GM18498 (cell line): Measurements from ENCODE around the gene VGLL4.

ENCODE experiments used
- ATAC-seq: cut with Tn5 transposase; IDR thresholded peaks from one replicate; pipeline ENCODE4 v1.9.1; 2021; ENCODE audit warnings: mild to moderate bottlenecking, moderate library complexity; ENCODE audit not compliant: unreplicated experiment

VGLL4 gene

DNA sequence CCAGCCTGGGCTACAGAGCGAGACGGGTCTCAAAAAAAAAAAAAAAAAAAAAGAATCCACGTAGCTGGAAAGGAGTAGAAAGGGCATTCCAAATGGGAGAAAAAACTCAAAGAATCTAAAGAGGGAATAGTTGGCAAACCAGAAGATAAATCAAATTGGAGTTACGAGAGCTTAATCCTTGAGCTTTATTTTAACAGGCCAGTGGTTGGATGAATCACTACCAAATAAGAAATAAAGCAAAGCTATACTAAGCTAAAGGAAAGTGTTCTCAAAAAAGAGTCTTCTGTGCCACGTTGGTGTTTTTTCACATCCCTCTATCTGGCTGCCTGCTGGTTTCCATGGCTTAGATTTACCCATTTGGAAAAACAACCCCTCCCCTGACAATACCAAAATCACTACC is 14.0 kb downstream of the VGLL4 start:
- ATAC-seq = no peak

DNA sequence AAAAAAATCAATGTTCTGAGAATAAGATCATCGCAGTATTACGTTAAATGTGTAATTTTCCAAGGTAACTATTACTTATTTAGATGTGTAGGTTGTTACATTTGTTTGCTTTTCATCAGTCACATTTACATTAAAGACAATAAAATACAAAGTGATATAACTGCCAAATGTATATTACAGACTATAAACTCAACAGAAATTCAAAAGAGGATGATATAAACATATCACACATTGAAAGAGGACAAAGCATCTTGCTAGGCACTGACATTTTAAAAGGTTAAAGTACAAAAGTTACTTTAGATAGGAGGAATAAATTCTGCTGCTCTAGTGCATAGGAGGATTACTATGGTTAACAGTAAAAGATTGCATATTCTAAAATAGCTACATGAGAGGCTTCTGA is 16.1 kb downstream of the VGLL4 start:
- ATAC-seq = no peak

DNA sequence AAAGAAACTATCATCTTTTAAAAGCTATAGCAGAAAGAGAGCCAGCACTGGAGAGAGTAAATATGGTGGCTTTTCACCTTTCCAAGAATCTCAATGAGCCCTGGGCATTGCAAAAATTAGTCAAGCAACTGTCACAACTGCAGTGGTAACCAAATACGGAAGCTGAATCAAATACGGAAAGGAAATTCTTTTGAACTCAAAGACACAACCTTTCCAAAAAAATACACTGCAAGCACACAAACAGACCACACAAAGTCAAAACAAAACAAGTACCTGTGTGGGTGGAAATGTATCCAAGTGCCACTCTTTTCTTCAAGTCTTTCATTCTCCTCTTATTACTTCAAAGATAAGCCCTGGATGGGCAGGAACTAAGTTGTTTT is 17.6 kb downstream of the VGLL4 start:
- no peak for ATAC-seq

DNA sequence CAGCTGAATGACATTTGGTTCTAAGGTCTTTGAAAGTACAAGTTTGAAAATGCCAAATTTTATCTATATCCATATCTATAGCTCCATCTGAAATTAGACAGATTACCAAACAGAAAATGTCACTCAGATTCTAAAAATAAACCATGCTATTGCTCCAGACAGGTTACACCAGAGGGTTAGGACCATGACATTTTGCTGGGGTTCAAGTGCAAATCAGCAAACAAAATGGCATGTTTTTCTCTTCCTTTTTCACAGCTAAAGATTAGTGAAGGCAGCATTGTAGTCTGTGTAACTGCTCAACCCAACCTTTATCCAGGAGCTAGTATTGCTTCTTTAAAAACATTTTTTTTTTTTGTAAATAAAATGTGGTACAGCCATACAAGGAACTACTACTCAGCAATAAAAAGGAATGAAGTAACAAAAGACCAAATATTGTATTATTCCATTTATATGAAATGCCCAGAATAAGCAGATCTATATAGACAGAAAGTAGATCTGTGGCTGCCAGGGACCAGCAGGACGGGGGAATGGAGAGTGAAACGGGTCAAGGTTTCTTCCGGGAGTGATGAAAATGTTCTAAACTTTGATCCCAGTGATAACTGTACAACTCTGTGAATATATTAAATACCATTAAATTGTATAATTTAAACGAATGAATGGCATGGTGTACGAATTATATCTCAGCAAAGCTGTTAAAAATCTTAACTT is 18.2 kb downstream of the VGLL4 start:
- no peak for ATAC-seq

DNA sequence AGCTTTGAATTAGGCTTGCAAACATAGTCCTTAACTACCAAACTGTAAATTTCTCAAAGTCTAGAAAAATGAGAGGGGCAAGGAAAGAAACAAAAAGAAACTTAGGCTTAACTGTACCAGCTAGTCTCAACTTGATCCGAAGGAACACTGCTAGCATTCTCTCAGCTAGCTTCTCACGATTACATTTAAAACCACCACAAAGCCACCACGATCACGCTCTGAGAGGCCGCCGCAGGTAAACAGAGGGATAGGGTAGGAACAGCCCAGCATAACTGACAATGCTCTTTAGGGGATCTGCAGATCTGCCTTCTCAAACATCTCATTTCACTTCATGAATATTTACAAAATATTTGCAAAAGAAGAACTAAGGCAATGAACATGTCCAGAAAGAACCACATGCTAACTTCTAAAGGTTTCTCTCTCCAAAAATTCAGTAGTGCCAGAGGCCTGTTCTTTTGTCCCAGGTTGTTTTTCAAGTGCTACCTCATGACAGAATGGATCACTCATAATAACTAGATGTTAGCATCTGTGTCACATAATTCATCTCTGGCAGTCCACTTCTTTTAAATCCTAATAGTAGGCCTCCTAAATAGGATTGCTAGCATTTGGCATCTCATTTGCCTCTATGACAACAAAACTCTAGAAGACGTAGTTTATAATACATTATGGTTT is 18.9 kb downstream of the VGLL4 start:
- ATAC-seq = no peak

DNA sequence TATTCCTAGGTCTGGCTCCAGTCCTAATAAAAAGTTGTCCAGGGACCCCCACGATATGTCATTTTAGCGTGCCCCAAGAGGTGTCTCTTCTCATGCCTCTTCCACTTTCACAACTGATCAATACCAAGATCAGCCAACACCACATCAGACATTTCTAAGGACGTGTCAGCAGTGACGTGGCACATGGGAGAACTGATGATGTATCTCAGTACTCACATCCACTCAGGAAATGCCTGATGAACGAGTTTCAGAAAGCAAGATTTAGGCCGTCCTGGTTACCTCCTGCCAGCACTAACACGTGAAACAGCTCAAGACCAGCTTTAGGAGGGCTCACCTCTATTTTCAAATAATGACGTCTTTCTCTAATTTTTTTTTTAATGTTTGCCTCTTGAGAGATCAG is 19.6 kb downstream of the VGLL4 start:
- no peak for ATAC-seq

DNA sequence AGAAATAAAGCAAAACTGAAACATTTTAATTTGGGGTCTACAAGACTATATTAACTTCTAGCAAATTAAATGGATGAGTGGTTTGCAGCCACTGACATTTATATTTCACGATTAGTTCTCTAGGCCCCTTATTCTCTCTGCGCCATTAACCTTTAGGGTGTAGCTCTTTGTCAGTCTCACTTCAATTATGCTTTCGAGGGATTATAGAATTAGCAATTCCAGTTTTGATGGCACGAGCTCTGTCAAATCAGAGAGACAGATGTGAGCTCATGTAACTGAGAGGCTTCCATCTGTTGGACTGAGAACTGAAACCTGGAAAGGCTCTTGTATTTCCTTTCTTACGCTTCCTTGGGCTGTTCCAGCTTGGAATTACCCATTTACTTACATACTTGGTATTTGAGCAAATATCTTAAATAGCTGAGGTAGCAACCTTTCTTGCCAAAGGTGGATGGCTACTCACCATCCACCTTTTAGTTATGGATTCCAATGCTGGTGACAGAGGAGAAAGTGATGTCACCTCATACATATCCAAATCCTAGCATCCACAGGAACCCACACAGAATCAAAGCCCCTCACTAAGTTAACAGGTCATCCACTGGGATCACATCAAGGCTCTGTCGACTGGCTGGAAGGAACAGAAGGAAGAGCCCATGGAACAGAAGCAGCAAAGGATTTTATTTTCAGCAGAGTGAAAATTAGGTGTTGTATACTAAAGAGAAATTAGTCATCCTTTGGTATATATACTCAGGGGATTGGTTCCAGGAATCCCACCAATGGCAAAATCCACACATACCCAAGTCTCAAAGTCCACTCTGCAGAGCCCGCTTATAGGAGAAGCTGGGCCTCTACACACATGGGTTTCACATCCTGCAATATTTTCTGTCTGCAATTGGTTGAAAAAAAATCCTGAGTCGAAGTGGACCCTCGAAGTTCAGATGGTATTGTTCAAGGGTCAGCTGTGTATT is 20.8 kb downstream of the VGLL4 start:
- ATAC-seq = no peak

DNA sequence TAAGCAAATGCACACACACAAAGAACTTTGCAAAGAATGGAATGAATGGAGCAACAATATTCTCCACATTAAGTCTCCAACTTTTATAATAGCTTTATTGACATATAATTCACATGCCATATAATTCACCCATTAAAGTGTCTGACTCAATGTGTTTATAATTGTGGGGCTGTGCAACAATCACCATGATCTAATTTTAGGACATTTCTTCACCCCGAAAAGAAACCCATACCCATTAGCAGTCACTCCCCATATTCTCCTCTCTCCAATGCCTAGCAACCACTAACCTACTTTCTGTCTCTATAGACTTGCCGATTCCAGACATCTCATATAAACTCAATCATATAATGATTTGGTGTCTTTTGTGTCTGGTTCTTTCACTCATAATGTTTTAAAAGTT is 22.6 kb downstream of the VGLL4 start:
- no peak for ATAC-seq

DNA sequence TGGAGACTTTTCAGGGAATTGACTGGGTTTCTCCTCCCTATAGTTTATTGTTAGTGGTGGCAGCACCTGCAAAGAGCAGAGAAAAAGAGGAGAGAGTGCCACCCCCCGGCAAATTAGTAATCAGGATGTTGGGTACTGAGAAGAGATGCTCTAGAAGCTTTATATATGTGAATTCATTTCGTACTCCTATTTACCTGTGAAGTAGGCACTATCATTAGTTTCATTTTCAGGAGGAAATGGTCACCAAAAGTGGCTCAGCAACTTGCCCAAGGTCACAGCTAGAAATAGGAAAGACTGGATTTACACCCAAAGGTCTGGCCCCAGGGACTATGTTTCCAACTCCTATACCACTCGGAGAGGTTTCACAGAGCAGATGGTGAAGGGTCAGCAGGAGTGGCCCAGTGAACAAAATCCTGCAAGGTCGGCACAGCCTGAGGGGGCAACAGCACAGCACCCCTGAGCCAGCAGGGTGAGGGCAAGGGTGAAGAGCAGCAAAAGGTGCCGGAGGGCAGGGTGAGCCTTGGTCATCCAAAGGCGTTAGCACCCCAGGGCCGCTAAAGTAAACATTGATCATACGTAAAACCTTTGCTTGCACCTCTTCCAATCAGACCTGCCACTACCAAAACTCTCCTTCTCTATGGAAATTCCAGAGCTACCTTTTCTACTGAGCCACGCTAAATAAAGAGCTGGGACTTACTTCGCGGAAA is 23.6 kb downstream of the VGLL4 start:
- ATAC-seq = peak; percentile 48

DNA sequence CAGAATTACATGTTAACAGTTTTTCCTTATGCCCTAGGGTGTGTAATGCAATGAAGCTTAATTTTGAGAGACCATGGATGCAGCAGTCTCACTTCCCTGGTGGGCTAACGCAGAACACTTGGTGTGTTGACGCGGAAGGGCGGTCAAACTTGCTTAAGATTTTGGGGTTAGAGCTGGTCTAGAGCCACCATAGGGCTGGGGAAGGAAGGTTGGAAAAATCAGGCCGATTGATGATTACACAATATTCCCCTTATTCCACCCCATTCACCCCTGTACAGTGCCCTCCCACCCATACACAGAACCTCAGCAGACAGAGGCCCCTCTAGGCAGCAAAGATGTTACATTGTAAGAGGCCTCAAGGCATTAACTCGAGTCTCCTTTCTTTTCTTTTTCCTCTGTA is 24.3 kb downstream of the VGLL4 start:
- ATAC-seq = no peak

DNA sequence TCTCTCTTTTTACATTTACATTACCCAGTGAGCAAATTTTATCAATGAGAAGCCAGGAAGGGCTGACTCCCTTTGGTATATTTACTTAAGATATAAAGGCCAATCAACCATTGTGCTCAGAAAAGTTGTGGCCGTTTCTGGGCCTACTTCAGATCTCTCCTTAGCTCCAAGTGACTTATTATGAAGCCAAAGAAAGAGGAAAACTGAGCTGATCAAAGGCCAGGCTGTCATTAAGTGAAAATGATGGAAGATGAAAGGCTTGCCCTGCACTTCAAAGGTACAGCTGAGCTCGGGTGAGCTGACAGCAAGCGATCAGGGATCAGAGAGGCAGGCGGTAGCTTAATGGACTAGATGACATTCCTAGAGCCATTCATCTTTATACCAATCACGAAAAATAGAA is 24.8 kb downstream of the VGLL4 start:
- no peak for ATAC-seq

DNA sequence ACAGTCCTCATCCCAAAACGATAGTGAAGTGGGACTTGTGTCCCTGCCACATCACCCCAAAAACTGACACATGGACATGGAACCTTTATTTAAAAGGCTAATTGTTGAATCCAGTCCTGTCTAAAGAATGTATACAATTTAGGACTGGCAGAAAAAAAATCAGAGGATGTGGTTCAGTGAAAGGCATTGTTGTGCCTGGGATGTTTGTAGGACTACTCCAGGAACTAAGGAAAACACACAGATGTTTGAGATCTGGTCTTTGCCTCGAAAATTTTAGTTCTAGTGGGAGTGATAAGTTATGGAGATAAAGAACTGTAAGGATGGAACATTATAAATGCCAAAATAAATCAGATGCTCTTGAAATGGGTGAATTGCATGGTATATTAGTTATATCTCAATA is 27.2 kb downstream of the VGLL4 start:
- no peak for ATAC-seq

DNA sequence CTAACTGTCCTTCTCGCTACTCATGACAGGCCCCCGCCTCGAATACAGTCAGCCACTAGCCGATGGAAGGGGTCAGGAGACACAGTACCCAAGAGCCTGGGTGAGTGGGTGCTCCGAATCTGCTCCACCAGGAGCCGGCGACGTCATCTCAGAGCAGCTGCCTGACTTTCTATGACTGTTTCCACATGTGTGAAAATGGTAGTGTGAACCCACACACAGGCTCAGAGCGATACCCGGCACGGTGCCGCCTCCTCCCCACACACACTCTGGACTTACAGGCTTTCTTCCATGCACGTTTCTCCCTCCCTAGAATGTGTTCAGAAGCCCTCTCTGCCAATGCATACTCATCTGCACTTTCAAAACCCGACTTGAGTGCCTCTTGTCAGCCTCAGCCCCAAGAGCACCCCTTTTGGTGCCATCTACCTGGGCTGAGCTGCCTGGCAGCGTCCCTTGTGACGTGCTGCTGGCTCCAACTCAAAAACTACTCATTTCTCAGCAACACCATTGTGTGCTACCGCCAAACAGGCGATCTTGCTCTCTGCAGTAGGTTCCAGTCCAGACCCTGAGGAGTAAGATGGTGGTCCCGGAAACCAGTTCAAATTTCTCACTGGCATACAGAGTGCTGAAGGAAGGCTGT is 29.7 kb downstream of the VGLL4 start:
- no peak for ATAC-seq

DNA sequence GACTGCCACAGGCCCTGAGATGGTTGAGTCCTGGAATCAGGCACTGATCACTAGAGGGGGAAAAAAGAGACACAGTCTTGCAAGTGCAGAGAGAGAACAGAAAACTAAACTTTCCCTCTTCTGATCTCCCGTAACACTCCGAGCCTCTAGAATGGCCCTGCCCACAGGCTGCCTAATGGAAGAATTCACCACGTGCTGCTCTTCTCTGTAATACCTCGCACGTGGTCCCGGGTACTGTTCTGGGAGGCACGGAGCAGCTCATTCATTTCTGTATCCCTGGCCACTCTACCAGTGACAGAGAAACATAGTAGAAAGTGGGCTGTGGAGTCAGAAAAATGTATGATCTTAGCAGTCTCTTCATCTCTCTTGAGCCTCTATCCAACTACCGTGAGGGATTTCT is 30.4 kb downstream of the VGLL4 start:
- no peak for ATAC-seq

DNA sequence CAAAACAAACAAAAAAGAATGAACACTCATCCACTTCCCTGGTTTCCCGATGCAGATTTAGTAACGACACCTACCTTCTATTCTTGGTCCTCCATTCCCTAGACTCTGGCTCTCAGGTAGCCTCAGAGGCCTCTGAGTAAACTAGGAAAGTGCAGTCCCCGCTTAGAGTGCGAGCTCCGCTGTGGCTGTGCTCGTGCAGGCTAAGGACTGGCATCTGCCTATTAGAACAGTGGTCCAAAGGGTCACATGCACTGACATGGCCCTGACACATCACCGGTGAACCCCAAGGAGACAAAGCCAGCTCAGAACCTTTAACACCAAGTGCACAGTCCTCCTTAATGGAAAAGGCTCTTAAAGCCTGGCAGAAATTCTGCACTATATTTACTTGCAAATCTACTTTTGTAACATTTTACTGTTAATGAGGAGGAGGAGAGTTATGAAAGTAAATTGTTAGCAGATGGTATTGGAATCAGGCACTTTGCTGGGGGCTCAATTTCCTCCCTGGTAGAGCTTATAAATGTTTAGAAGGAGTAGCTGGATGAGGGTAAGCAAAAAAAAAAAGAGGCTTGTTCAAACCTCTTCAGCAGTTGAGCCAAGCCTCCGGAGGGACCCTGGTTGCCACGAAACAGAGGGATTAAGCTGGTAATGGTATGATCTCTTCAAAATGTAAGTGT is 31.1 kb downstream of the VGLL4 start:
- no peak for ATAC-seq

DNA sequence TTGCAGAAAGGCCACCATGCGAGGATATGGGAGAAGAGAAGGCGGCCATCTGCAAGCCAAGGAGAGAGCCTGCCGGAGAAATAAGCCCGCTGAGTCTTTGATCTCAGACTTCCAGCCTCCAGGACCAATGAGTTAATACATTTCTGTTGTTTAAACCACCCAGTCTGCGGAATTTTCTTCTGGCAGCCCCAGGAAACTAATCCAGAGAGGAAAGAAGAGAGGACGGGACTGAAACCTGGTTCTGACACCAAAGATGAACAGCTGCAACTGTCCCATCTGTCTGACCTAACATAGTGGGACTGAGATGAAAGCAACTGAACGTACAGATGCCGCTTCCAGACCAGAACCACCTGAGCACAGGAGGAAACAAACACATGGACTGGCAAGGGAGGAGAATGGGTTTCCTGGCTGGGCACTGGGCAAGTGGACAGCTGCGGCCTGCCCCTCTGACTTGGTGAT is 32.3 kb downstream of the VGLL4 start:
- ATAC-seq = no peak

DNA sequence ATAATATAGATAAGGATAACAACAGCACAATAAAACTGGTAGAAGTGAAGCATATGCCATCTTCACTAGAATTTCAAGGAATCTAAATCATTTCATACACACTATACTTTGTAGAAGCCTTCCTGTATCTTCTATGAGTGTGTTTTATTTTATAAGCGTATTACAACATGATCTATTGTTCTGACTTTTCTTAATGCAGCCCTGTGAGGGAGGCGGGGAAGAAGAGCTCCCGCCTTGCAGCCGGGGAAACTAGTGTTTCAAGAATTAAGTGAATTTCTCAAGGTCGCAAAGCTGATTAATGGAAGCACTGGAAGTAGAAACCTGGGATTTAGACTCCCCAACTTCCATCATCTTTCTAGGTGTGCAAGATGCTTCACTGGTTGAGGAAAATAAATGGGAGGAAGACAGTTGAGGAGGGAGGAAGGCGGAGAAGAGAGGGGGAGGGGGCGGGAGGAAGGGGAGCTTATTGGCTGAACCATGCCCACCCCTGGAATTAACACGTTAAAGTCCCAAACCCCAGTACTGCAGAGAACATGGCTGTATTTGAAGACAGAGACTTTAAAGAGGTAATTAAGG is 32.9 kb downstream of the VGLL4 start:
- no peak for ATAC-seq

DNA sequence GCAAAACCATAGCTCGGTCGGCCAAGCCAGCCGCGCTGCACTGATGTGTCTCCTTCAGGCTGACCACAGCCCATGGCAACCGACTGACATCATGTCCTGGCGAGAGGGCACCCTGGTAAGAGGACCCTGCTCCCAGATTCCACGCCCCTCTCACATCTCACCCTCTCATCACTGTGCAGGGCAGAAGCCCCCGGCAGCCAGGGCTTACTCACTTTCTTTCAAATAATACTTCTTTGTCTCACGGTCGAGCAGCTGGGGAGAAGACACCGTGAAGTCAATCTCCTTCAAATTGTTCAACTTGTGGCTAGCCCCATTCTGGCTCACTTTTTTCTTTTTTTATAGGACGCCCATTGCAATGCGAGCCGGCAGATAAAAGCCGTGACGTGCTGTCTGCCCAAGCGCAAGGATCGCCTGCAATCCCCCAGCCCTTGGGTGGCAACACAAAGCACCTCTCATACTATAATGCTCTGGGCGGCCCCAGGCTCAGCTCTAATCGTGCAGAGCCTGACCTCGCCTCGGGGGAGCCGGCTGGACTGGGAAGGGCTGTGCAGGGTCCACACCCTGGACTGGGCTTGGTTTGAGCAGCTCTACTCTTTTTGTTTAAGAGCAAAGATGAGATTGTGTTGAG is 33.6 kb downstream of the VGLL4 start:
- ATAC-seq = no peak

DNA sequence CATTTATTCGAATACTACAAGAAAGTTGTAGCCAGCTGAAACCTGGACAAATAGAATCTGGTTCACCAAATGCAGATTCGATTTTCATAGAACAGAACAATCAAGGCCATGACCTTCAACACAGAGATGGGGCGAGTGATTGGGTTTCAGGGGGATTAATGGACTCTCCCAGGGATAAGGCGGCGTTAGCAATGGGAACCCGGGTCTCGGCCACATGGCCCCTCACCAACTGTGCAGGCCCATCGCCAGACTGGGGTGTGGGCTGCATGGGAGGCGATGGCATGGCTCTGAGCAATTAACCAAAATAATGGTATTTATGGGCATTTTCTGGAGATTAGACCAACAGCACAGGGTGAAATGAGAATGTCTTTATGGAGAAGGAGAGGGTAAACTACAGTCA is 34.2 kb downstream of the VGLL4 start:
- ATAC-seq = no peak
